ENCODE data around the gene ROM1.

ROM1 gene

GRCh38 chr11:62588966-62589637 lies 24.0 kb upstream of the ROM1 start:
- no peak for DNase-seq

GRCh38 chr11:62591448-62592145 lies 21.5 kb upstream of the ROM1 start, which contains the start of gene TUT1:
TSS of gene TUT1 (minus strand) at chr11:62591523. CDS start at chr11:62591485, 38 bp downstream.
- DNase-seq, result peak; percentile 98

- no peak for DNase-seq
Observed at GRCh38 chr11:62592146-62592815, 20.8 kb upstream of the ROM1 start.

- DNase-seq, result no peak
Observed at GRCh38 chr11:62592989-62593421, 20.1 kb upstream of the ROM1 start.

- peak; percentile 55 for DNase-seq
Observed at GRCh38 chr11:62593434-62594044, 19.5 kb upstream of the ROM1 start.

- no peak for DNase-seq
Observed at GRCh38 chr11:62595124-62595523, 17.9 kb upstream of the ROM1 start.

- peak; percentile 64 for DNase-seq
Observed at GRCh38 chr11:62599069-62599696, 13.9 kb upstream of the ROM1 start.

- no peak for DNase-seq
Observed at GRCh38 chr11:62599901-62600300, 13.2 kb upstream of the ROM1 start.

GRCh38 chr11:62600367-62601121 lies 12.5 kb upstream of the ROM1 start:
- no peak for DNase-seq

GRCh38 chr11:62601122-62601371 lies 12.0 kb upstream of the ROM1 start:
- no peak for DNase-seq

- peak; percentile 84 for DNase-seq
Observed at GRCh38 chr11:62601372-62602140, 11.5 kb upstream of the ROM1 start, which contains the start of gene MTA2. TSS of gene MTA2 (minus strand) at chr11:62601865. CDS start at chr11:62601450, 415 bp downstream.

- DNase-seq, result no peak
Observed at GRCh38 chr11:62602141-62603071, 10.7 kb upstream of the ROM1 start.

GRCh38 chr11:62603072-62603408 lies 10.0 kb upstream of the ROM1 start:
- no peak for DNase-seq

- DNase-seq, result no peak
Observed at GRCh38 chr11:62603776-62604299, 9.2 kb upstream of the ROM1 start.

- no peak for DNase-seq
Observed at GRCh38 chr11:62604460-62605120, 8.5 kb upstream of the ROM1 start.

GRCh38 chr11:62605467-62605866 lies 7.6 kb upstream of the ROM1 start:
- DNase-seq, result no peak

- DNase-seq, result no peak
Observed at GRCh38 chr11:62605902-62606301, 7.2 kb upstream of the ROM1 start.

- DNase-seq, result no peak
Observed at GRCh38 chr11:62607714-62608113, 5.3 kb upstream of the ROM1 start.

GRCh38 chr11:62608776-62609175 lies 4.3 kb upstream of the ROM1 start:
- no peak for DNase-seq

GRCh38 chr11:62610403-62610802 lies 2.7 kb upstream of the ROM1 start:
- no peak for DNase-seq

All from DMS 273 treated with DMSO at 0.1 percent for 48 hours (cell line).